ENCODE measurements around the gene HNRNPA2B1. TPM values are rescaled to one million over a fixed set of nuclear protein-coding genes. Genes with fewer than 3 reads are reported as not detected.

Gene HNRNPA2B1
- total RNA-seq, 4 donors from 2014 or later, result 196 to 279 (median 208) TPM

DNA sequence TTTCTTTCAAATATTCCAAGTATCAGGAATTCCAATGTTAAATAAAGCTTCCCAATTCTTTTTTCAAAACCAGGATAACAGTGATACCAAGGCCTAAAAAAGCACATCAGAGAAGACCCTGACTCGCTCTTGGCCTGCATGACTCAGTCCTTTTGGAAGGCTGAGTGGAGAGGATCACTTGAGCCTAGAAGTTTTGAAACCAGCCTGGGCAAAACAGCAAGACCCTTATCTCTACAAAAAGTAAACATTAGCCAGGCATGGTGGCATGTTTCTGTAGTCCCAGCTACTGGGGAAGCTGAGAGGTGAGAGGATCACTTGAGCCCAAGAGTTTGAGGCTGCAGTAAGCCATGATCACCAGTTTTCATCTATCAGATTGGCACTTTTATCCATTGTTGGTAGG lies 29.9 kb downstream of the HNRNPA2B1 start:
- TF ChIP-seq, protein P1, sequence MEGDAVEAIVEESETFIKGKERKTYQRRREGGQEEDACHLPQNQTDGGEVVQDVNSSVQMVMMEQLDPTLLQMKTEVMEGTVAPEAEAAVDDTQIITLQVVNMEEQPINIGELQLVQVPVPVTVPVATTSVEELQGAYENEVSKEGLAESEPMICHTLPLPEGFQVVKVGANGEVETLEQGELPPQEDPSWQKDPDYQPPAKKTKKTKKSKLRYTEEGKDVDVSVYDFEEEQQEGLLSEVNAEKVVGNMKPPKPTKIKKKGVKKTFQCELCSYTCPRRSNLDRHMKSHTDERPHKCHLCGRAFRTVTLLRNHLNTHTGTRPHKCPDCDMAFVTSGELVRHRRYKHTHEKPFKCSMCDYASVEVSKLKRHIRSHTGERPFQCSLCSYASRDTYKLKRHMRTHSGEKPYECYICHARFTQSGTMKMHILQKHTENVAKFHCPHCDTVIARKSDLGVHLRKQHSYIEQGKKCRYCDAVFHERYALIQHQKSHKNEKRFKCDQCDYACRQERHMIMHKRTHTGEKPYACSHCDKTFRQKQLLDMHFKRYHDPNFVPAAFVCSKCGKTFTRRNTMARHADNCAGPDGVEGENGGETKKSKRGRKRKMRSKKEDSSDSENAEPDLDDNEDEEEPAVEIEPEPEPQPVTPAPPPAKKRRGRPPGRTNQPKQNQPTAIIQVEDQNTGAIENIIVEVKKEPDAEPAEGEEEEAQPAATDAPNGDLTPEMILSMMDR (IDR thresholded peaks at IDR 0.05; ENCODE audit: low read depth), result no peak

DNA sequence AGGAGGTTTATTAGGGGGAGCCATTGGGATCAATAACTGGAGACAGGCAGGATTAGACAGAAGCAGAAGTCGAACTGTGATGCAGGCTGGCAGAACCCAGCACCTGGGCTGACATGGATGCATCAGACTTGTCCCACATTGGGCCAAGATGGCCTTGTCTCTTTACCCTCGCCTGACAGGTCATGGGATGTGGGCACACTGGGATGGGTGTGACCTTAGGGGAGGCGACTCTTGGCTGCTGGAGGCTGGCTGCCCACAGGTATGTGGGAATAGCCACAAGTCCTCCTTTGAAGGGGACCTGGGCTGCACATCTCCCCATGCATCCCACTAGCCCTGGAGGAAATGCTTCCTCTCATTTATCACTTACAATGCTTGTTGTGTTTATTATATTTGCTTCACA lies 31.3 kb downstream of the HNRNPA2B1 start:
- TF ChIP-seq, protein P1 (IDR thresholded peaks at IDR 0.05; ENCODE audit: low read depth), result no peak

DNA sequence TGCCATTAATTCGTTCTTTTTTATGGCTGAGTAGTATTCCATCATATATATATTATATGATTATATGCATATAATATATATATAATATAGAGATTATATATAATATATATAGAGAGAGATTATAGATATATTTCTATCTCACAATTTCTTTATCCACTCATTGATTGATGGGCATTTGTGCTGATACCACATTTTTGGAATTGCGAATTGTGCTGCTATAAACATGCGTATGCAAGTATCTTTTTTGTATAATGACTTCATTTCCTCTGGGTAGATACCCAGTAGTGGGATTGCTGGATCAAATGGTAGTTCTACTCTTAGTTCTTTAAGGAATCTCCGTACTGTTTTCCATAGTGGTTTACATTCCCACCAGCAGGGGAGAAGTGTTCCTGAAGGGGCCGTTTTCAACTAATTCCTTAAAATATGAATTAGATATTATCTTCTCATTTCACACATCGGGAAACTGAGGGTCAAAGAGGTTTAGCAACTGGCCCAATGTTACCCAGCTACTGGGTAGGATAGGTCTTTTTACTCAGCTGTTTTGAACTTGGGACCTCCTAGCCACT lies 32.0 kb downstream of the HNRNPA2B1 start:
- TF ChIP-seq, protein P1 (IDR thresholded peaks at IDR 0.05; ENCODE audit: low read depth), result no peak

DNA sequence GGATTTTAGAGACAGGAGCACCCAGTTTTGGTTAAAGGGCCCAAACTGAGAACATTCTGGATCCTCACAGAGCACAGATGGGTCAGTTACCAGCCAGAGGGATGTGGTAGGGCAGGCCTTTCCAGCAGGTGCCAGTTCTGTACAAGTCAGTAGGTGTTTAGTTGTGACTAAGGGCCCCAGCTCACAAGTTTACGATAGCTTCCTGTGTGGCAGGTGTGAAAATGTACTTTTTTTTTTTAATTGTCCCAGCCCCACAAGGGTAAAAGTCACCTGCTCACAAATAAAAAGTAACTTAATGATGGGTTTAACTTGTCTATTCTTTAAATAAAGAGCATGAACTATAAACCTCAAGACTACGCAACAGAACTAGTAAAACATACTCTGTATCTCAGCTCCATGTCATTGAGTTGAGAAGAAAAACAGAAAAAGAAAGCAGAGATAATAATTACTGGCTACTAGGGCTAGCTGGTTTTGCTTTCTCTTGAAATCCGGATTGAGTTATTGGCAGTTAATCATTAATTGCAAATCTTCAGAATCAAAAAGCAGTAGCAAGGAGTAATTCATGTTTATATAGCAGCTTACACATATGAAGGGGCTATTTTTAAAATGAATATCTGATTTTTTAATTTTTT lies 33.1 kb downstream of the HNRNPA2B1 start:
- TF ChIP-seq, protein P1 (IDR thresholded peaks at IDR 0.05; ENCODE audit: low read depth), result no peak

DNA sequence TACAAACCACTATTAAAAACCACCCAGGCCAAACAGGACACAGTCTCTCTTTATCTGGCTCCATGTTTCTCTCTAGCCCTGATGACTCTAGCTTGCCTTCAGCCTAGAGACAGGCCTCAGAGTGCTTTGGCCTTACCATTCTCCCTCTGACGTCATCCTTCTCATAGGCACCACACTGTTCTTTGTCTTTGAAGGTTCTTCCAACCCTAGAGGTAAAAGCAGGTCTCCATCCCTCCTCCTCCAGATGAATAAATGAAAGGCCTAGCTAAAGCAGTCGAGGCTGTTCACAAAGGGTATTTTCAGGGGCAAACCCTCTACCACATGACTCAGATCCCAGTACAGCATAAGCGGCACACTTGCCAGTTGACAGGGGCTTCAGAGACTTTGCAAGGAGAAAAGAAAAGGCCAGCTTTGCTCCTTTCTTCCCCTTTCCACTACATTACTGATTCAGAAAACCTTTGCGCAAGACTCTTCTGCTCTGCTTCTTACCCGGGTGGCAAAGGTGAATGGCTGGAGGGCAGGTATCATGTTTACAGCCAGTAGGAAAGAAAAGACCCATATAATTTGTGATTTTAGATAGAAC lies 33.8 kb downstream of the HNRNPA2B1 start:
- TF ChIP-seq, protein P1 (IDR thresholded peaks at IDR 0.05; ENCODE audit: low read depth), result no peak

DNA sequence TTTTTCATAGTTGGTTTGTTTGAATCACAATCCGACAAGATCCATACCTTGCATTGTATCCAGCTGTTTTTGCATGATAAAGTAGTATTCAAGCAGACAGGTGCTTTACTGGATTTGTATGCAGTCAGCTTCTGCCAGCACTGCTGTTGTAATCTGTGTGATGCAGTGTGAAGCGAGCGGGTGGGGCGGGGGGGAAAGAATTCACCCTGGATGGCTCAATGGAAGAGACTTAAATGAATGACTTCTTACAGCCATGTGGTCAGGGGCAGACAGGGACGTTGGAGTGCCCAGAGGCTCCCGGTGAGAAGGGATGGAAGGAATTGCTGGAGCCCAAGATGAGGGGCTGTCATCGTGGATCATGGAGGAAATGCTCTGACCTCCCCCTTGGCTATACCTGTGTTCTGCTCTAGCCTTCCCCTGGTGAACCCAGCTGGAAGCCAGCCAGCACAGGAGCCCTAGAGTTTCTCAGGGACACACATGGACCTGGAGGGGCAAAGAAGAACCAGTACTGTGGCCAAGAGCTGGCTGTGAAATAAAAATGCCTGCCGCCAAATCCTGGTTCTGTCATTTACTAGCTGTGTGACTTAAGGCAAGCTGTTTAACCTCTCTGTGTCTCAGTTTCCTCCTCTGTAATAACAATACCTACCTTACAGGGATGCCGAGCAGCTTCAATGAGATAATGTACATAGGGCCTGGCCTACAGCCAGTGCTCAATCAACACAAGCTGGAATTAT lies 34.4 kb downstream of the HNRNPA2B1 start:
- TF ChIP-seq, protein P1 (IDR thresholded peaks at IDR 0.05; ENCODE audit: low read depth), result no peak

DNA sequence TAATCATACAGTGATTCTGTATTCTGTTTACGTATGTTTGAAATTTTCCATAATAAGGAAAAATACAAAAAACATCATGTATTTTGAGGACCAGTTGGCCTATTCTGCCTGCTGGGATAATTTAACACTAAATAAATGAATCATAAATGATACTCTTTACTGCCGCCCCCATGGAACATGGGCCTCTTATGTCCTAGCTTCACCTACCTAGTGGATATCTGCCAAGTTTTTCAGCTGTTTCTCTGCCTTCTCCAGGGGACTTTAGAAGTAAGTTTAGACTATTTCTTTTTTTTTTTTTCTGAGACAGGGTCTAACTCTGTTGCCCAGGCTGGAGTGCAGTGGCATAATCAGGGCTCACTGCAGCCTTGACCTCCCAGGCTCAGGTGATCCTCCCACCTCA lies 38.1 kb downstream of the HNRNPA2B1 start:
- TF ChIP-seq, protein P1 (IDR thresholded peaks at IDR 0.05; ENCODE audit: low read depth), result no peak
